DMS53 (cell line): ENCODE results near the gene EXOC3L1.

Source experiments
- DNase-seq: peaks from one replicate; lab custom pipeline; 2025; lab: John Stamatoyannopoulos, UW

Gene EXOC3L1

GRCh38 chr16:67180166-67180565, 9.8 kb downstream of the EXOC3L1 start:
- DNase-seq, result no peak

- peak; percentile 40 for DNase-seq
Measured at GRCh38 chr16:67179421-67180080, 10.4 kb downstream of the EXOC3L1 start.

- DNase-seq, result peak; percentile 98
Measured at GRCh38 chr16:67177743-67178699, 11.9 kb downstream of the EXOC3L1 start.

- no peak for DNase-seq
Measured at GRCh38 chr16:67176662-67177061, 13.3 kb downstream of the EXOC3L1 start.

GRCh38 chr16:67174706-67175231, 15.2 kb downstream of the EXOC3L1 start:
- DNase-seq, result no peak

- DNase-seq, result peak; percentile 96
Measured at GRCh38 chr16:67173808-67174705, 15.9 kb downstream of the EXOC3L1 start.

GRCh38 chr16:67173323-67173722, 16.6 kb downstream of the EXOC3L1 start:
- DNase-seq, result peak; percentile 69

- DNase-seq, result peak; percentile 74
Measured at GRCh38 chr16:67170949-67171649, 18.8 kb downstream of the EXOC3L1 start.

GRCh38 chr16:67170168-67170948, 19.6 kb downstream of the EXOC3L1 start, which contains the start of gene NOL3:
Gene NOL3, plus strand, starts transcription at chr16:67170538.
- peak; percentile 91 for DNase-seq

- DNase-seq, result peak; percentile 49
Measured at GRCh38 chr16:67169642-67170167, 20.2 kb downstream of the EXOC3L1 start.

GRCh38 chr16:67169011-67169451, 20.9 kb downstream of the EXOC3L1 start:
- DNase-seq, result no peak

GRCh38 chr16:67167588-67167987, 22.3 kb downstream of the EXOC3L1 start:
- DNase-seq, result no peak

- no peak for DNase-seq
Measured at GRCh38 chr16:67166598-67167168, 23.3 kb downstream of the EXOC3L1 start.

GRCh38 chr16:67166110-67166547, 23.8 kb downstream of the EXOC3L1 start:
- no peak for DNase-seq

GRCh38 chr16:67165121-67166078, 24.5 kb downstream of the EXOC3L1 start:
- no peak for DNase-seq

- peak; percentile 88 for DNase-seq
Measured at GRCh38 chr16:67164599-67165061, 25.3 kb downstream of the EXOC3L1 start, which contains the start of gene HSF4. Gene HSF4, plus strand, starts transcription at chr16:67164745. Its CDS starts 67 bp downstream, at chr16:67164812.

GRCh38 chr16:67163999-67164558, 25.9 kb downstream of the EXOC3L1 start:
- peak; percentile 71 for DNase-seq
